GM12892 (cell line): ENCODE results near the gene ZBTB12.

Source experiments
- POLR2A ChIP-seq: IDR thresholded peaks from 2 replicates; pipeline ENCODE4 v1.6.1; 2011; ENCODE audit warnings: low read depth, low read length, control low read depth
- POLR2AphosphoS5 ChIP-seq: IDR thresholded peaks from 2 replicates; pipeline ENCODE4 v1.6.1; 2011; ENCODE audit warnings: low read depth, low read length, control low read depth

- no peak for TF ChIP-seq POLR2A
- TF ChIP-seq POLR2AphosphoS5 = no peak
Observed at GRCh38 chr6:31861919-31862343, 40.0 kb downstream of the ZBTB12 start.
